ENCODE data around the gene CYP3A7. TPM values are rescaled to one million over a fixed set of nuclear protein-coding genes. Genes with fewer than 3 reads are reported as not detected.

Gene CYP3A7
- total RNA-seq, 1 experiment from 2014 or later = not detected

DNA sequence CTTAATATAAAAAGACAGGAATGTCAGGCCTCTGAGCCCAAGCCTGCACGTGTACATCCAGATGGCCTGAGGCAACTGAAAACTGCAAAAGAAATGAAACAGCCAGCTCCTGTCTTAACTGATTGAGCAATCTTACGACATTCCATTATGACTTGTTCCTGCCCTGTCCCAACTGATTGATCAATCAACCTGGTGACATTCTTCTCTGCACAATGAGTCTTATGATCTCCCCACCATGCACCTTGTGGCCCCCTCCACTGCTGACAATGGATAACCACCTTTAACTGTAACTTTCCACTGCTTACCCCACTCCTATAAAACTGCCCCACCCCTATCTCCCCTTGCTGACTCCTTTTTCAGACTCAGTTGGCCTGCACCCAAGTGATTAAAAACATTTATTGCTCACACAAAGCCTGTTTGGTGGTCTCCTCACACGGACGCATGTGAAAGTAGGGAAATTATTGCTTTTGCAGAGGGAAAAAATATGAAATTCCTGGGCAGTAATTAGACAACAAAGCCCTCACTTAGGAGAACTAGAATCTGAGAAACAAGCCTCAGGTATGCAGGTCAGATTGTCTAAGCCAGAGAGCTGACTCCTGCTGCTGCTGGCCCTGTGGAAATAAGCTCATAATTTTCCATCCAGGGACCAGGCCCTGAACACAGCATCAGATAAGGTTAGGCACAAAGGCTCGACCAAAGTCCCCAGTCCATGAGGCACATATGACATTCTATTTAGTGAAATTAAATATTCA lies 5.3 kb downstream of the CYP3A7 start:
- Histone ChIP-seq H3K9me3 (ENCODE audit: control insufficient read depth, low read depth, low read length) (no peaks in the 10 kb centered on the region), H3K79me1 (ENCODE audit: insufficient read depth, low read depth, low read length, poor library complexity, severe bottlenecking) (no peaks in the 10 kb centered on the region), H3K9ac (ENCODE audit: extremely low read depth, insufficient read length, low read length) (no peak overlapping the region), H3K4me2 (ENCODE audit: insufficient read depth, insufficient read length, low read length) (no peak overlapping the region), H2AFZ (ENCODE audit: low read length) (no peak overlapping the region), H4K20me1 (ENCODE audit: control insufficient read depth, insufficient read depth, insufficient read length) (no peaks in the 10 kb centered on the region), H4K91ac (ENCODE audit: insufficient read length, low read depth, low read length) (no peak overlapping the region), H3K4ac (ENCODE audit: low read depth, low read length) (no peak overlapping the region), H3K18ac (ENCODE audit: insufficient read length, low read depth, low read length) (no peak overlapping the region), H2AK5ac (ENCODE audit: insufficient read length, low read length) (no peak overlapping the region), H2BK5ac (ENCODE audit: insufficient read length, low read length) (no peak overlapping the region), H3K79me2 (ENCODE audit: insufficient read depth, low read length) (no peaks in the 10 kb centered on the region), H2BK15ac (ENCODE audit: low read depth, low read length) (no peak overlapping the region), H4K8ac (replicated peaks; ENCODE audit: insufficient read length, low read depth, low read length) (no peak overlapping the region), H2BK12ac (ENCODE audit: insufficient read length, low read depth, low read length) (no peak overlapping the region), H3K14ac (ENCODE audit: insufficient read depth, low read length) (no peak overlapping the region), H3T11ph (ENCODE audit: low read length) (no peak overlapping the region), H2BK120ac (ENCODE audit: low read depth, low read length, poor library complexity, severe bottlenecking) (no peak overlapping the region), H3K23ac (ENCODE audit: insufficient read length, low read depth, low read length) (no peak overlapping the region), H3K23me2 (ENCODE audit: insufficient read length, low read depth, low read length, poor library complexity, severe bottlenecking) (no peaks in the 10 kb centered on the region), H2BK20ac (ENCODE audit: low read depth, low read length, poor library complexity, severe bottlenecking) (no peak overlapping the region), H3K56ac (ENCODE audit: insufficient read length, low read depth, low read length) (no peak overlapping the region), H3K27me3 (ENCODE audit: insufficient read depth, low read length) (no peaks in the 10 kb centered on the region), H3K27ac (ENCODE audit: insufficient read length, low read depth, low read length) (no peak overlapping the region), H3K4me1 (ENCODE audit: insufficient read depth, low read length) (no peaks in the 10 kb centered on the region), H4K5ac (ENCODE audit: insufficient read length, low read depth, low read length) (no peak overlapping the region)
- Mint-ChIP-seq H3K27me3 (ENCODE audit: low read depth) (no peaks in the 10 kb centered on the region), H3K4me1 (no peaks in the 10 kb centered on the region), H3K27ac (no peak overlapping the region; a peak in 1 of 7 replicates), H3K9me3 (no peaks in the 10 kb centered on the region), H3K4me3 (no peak overlapping the region), H3K36me3 (ENCODE audit: insufficient read depth in 1 of 3, low read depth in 3 of 3) (no peaks in the 10 kb centered on the region)
- no CpG with 5 or more reads among the region's 5 CpGs for WGBS (ENCODE audit: extremely low coverage, insufficient read length, low lambda C conversion rate)
- TF ChIP-seq, protein P1, sequence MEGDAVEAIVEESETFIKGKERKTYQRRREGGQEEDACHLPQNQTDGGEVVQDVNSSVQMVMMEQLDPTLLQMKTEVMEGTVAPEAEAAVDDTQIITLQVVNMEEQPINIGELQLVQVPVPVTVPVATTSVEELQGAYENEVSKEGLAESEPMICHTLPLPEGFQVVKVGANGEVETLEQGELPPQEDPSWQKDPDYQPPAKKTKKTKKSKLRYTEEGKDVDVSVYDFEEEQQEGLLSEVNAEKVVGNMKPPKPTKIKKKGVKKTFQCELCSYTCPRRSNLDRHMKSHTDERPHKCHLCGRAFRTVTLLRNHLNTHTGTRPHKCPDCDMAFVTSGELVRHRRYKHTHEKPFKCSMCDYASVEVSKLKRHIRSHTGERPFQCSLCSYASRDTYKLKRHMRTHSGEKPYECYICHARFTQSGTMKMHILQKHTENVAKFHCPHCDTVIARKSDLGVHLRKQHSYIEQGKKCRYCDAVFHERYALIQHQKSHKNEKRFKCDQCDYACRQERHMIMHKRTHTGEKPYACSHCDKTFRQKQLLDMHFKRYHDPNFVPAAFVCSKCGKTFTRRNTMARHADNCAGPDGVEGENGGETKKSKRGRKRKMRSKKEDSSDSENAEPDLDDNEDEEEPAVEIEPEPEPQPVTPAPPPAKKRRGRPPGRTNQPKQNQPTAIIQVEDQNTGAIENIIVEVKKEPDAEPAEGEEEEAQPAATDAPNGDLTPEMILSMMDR (conservative IDR thresholded peaks at IDR 0.05) = no peak
- no peak for DNase-seq

All from H9 (cell line).